HG02938 (cell line): ENCODE data around the gene TNS3.

Experiments
- ATAC-seq: cut with Tn5 transposase; IDR thresholded peaks from one replicate; pipeline ENCODE4 v1.9.1; 2021; ENCODE audit warnings: mild to moderate bottlenecking, moderate library complexity; ENCODE audit not compliant: unreplicated experiment

TNS3 gene

GRCh38 chr7:47490501-47491265 is 91.2 kb downstream of the TNS3 start:
- no peak for ATAC-seq

- no peak for ATAC-seq
These were observed 92.3 kb downstream of the TNS3 start for GRCh38 chr7:47489624-47490023.

GRCh38 chr7:47488969-47489342 is 93.0 kb downstream of the TNS3 start:
- no peak for ATAC-seq

GRCh38 chr7:47488201-47488968 is 93.5 kb downstream of the TNS3 start:
- ATAC-seq, result no peak

DNA sequence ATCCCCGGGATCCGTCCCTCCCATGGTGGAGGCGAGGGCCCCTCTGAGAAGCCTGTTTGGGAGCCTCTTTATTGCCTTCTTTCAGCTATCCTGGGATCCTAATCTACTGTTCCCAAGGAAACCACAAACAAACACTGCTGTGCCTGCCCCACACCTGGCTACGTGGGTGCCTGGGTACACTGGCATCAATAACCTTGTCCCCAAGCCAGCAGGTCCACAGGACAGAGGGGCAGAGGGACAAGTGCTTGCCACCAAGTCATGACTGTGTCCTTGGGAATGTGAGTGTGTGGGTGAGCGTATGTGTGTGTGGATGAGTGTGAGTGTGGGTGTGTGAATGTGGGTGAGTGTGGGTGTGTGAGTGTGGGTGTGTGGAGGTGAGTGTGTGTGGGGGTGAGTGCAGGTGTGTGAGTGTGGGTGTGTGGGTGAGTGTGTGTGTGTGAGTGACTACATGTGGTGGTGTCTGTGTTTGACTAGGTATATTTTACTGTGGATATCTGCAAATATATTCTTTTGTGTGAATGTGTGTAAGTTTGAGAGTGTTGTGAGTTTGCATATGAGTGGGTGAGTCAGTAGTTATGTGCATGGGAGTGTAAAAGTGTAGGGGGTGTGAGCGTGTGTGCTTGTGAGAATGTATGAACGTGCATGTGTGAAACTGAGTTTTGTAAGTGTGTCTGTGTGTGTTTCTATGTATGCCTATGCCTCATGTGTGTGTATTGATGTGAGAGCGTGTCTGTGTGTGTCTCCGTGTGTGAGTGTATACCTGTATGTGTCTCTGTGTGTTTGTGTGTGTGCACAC is 96.1 kb downstream of the TNS3 start:
- no peak for ATAC-seq

GRCh38 chr7:47484923-47485639 is 96.8 kb downstream of the TNS3 start:
- ATAC-seq, result no peak

GRCh38 chr7:47484457-47484856 is 97.5 kb downstream of the TNS3 start:
- ATAC-seq, result no peak

- no peak for ATAC-seq
These were observed 98.2 kb downstream of the TNS3 start for GRCh38 chr7:47483604-47484273.

GRCh38 chr7:47482013-47482875 is 99.7 kb downstream of the TNS3 start:
- no peak for ATAC-seq

DNA sequence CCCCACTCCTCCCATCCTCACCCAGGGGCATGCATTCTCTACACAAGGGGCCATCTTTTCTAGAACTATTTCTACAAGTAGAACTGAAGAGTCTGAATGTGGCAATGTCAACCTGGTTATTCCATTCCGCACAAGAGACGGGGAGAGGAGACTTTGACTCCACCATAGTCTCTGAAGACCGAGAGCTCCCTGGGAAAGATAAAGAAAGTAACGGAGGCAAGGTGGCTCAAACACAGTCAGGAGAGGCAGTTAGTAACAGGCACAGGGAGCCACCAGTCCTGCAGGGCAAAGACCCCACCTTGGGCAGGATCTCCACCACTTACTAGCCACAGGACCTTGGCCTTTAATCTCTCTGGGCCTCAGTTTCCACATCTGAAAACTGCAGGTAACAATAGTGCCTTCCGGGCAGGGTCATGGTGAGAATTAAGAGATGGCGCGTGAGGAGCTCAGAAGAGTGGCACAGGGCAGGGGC is 100.3 kb downstream of the TNS3 start:
- no peak for ATAC-seq

GRCh38 chr7:47480576-47481538 is 101.1 kb downstream of the TNS3 start:
- peak; percentile 79 for ATAC-seq

- no peak for ATAC-seq
These were observed 101.9 kb downstream of the TNS3 start for GRCh38 chr7:47479821-47480575.

GRCh38 chr7:47478926-47479711 is 102.8 kb downstream of the TNS3 start:
- ATAC-seq, result no peak

DNA sequence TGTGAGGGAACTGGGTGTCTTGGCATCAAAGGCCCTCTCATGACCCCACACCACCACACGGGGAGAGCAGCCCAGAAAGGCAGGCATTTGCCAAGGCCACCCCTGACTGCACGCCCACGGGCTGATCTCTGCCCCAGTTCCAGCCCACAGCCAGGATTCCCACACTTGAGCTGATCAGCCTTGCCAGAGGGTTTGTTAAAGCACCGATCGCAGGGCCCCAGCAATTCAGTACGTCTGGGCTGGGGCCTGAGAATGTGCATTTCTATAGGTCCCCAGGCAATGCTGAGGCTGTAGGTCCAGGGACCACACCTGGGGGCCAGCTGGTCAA is 103.9 kb downstream of the TNS3 start:
- no peak for ATAC-seq

GRCh38 chr7:47477191-47478016 is 104.5 kb downstream of the TNS3 start:
- no peak for ATAC-seq

GRCh38 chr7:47475880-47476227 is 106.1 kb downstream of the TNS3 start:
- no peak for ATAC-seq
